Effector CD8-positive, alpha-beta T cell (primary cell): Measurements from ENCODE around the gene DAP.

Experiments
- DNase-seq: peaks from one replicate; lab custom pipeline; 2025; lab: John Stamatoyannopoulos, UW

Gene DAP

DNA sequence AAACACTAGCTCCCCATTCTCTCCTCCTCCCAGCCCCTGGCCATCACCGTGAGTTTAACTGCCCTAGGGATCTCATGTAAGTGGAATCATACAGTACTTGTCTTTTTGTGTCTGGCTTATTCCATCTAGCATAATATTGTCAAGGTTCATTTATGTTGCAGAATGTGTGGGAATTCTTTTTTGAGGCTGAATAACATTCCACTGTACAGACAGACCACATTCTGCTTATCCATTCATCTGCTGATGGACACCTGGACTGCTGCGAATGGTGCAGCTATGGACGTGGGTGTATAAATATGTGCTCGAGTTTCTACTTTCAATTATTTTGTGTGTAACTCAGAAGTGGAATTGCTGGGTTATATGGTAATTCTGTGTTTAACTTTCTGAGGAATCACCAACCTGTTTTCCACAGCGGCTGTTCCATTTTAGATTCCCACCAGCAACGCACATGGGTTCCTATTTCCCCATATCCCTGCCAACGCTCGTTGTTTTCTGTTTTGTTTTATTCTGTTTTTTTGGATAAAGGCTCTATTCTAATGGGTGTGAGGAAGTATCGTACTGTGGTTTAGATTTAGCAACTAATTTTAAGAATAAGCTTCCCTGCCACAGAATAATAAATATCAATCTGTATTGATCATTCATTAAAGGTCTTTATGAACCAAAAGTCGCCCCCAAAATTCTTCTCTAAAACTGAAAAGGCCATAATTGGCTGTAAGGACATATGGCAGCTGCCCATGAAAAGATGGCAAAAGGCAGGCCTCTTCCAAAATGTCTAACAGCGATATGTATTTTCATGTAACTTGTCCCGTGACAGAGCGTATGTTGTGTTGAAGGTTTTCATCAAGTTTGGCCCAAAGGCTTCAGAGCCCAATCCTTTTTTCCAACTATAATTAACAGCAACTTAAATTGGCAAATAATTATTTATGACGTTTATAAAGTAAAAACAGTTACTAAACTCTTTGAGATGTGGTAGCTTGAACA is 70.3 kb downstream of the DAP start:
- no peak for DNase-seq

DNA sequence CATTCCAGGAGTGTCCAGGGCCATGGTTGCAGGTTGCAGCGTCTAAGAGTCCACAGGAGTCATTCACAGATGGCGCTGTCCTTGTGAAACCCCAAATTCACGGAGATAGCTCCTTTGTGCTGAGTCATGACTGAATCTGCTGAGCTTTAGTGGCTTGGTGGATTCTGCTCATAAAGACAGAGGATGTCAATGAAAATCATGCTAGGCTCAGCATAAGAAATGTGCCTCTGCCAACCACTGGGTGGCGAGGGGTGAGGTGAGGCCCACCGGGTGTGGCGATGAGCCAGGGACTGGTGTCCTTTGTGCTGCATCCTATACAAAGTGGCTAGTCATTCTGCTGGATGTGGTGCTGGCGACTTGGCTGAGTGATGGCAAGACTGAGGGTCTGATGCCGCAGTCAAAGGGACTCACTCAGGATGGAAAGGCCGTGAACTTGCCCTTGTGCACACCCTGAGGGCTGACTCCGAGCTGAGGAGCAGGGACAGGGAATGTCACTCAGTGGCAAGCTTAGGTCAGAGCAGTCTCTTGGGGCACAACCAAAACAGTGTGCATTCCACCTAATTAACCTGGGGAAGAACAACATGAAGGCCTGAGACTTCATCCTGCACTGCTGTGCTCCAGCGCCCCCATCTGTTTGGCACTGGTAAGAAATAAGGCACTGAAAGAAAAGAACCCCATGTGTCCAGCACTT is 71.5 kb downstream of the DAP start:
- no peak for DNase-seq

DNA sequence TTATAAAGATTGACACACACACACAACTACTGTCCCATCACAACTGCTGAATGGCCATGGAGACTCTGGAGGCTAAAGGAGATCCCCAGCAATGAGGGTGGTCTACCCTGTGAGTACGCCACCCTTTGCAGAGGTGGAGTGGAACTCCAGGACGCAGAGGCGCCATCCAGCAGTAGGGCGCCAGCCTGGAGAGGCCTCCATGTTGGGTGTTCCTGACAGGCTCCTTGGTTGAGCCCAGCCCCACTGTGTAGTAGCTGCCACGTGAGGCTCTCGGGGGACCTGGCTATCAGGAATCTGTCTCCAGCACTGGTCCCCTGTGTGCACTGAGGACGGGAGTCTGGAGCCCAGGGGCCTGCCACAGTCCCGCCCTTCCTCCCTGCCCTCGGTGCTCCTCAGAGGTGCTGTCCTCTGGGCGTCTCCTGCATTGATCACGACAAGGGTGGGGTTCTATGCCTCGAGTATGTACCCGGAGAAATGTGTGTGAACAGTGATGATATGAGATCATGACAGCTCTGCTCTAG is 72.3 kb downstream of the DAP start:
- no peak for DNase-seq

DNA sequence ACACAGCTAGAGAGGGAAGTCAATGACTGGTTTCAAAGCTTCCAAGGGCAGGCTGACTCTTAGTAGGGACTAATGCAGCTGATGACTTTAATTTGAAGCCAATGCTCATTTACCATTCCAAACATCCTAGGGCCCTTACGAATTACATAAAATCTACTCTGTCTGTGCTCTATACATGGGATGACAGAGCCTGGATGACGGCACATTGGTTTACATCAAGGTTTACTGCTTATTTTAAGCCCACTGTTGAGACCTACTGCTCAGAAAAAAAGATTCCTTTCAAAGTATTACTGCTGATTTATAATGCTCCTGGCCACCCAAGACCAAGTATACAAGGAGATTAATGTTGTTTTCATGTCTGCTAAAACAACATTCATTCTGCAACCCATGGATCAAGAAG is 74.1 kb downstream of the DAP start:
- DNase-seq: no peak

DNA sequence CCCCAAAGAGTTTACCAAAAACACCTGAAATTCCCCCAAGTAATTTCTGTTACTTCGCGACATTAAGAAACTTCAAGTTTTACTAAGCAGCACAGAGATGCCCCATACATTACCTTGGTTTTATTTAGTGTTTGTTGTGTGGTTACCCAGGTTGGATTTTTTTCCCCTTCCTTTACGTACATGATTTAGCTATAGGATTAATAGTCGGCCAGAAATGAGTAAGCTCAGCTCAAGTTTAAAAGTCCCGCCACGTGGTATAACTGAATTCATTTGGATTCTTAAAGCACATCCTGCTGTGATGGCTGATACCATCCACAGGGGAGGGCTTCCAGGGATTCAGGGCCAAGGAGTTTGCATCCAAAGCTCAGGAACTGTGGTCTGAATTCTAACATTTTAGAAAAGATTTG is 75.9 kb downstream of the DAP start:
- DNase-seq: no peak

DNA sequence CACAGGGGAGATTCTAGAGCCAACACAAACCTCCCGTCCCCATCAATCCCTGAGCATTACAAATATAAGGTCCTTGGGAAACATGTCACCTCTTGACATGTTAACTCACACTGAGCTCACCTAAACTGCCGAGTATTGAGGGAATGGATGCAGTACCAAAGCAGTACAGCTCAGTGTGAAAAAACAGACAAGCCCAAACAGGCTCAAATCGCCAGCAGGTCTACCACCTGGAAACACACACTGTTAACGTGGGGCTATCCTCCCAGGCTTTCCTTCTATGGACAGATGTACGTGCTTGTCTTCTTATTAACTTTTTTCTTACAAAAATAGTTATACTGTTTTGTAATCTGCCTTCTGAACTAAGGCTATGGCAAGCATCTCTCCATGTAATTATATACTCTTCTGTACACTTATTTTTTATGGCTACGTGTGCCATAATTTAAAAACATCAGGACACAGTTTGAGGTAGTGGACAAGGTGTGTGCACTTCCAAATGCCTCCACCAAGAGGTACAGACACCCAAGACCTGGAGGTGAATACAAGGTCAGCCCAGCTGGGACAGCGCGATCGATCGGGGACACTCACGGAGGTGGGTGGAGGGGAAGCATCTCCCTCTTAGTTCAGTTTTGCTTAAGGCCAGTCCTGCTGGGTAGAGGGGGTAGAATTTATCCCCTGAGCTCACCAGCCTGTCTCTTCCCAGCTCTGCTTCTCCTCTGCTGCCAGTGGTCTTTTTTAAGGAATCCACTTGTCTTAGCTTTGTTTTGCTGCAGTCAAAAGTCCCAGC is 76.5 kb downstream of the DAP start:
- no peak for DNase-seq

DNA sequence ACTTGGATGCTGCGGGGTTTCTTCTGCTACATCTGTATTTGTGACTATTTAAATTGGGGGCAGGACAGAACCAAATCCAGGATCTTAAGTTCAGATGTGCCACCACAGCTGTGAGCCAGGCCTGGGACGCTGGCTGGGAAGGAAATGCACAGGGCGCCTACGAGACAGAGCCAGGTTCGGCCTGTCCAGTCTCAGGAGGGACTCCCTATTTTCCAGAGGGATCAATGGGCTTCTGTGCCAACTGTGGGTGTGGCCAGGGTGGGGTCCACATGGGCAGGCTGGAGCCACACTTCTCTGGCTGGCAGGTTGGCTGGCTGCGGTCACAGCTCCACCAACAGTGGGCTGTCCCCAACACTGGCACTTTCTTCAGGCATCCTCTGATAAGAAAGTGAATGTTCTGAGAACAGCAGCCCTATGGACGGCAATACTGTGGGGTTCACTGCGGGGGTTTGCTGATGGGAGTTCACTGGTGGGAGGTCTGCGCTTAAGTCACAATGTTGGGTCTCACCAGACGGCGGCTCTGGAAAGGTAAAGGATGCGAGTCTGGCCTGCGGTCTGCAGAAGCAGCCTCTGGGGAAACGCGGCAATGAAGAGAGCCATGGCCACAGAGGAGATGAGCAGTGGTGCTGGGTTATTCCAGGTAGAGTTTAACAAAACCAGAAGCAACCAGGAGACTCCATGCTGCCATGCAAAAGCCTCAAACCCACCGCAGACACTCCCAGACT is 78.1 kb downstream of the DAP start:
- no peak for DNase-seq

DNA sequence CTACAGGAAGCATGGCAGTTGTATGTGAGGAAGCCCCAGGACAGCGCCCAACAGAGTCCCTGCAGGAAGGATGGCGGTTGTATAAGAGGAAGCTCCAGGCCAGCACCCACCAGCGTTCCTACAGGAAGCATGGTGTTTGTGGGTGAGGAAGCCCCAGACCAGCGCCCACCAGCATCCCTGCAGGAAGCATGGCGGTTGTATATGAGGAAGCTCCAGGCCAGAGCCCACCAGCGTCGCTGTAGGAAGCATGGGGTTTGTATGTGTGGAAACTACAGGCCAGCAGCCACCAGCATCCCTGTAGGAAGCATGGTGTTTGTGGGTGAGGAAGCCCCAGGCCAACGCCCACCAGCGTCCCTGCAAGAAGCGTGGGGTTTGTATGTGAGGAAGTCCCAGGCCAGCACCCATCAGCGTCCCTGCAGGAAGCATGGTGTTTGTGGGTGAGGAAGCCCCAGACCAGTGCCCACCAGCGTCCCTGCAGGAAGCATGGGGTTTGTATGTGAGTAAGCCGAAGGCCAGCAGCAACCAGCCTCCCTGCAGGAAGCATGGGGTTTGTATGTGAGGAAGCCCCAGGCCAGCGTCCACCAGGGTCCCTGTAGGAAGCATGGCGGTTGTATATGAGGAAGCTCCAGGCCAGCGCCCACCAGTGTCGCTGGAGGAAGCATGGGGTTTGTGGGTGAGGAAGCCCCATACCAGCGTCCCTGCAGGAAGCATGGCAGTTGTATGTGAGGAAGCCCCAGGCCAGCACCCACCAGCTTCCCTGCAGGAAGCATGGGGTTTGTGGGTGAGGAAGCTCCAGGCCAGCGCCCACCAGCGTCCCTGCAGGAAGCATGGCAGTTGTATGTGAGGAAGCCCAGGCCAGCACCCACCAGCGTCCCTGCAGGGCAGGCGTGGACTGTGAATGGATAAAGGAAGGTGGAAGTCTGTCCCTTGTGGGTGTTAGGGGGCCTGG is 79.0 kb downstream of the DAP start:
- no peak for DNase-seq

DNA sequence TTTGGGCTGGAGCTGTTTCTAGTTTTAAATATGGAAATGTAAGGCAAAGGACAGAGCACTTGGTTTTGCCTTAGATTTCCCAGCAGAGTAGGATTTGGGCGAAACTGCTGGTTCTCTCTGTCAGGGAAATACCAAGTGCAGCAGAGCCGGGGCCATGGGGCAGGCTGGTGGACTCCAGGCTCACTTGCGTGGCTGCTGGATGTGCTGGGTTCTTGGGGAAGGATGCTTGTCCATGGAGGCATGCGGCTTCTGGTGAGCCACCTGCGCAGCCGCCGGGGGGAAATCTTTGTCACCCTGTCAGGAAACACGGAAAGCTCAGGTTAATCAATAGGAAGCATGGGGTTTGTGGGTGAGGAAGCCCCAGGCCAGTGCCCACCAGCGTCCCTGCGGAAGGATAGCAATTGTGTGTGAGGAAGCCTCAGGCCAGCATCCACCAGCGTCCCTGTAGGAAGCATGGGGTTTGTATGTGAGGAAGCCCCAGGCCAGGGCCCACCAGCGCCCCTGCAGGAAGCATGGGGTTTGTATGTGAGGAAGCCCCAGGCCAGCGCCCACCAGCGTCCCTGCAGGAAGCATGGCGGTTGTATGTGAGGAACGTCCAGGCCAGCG is 80.1 kb downstream of the DAP start:
- DNase-seq: no peak

DNA sequence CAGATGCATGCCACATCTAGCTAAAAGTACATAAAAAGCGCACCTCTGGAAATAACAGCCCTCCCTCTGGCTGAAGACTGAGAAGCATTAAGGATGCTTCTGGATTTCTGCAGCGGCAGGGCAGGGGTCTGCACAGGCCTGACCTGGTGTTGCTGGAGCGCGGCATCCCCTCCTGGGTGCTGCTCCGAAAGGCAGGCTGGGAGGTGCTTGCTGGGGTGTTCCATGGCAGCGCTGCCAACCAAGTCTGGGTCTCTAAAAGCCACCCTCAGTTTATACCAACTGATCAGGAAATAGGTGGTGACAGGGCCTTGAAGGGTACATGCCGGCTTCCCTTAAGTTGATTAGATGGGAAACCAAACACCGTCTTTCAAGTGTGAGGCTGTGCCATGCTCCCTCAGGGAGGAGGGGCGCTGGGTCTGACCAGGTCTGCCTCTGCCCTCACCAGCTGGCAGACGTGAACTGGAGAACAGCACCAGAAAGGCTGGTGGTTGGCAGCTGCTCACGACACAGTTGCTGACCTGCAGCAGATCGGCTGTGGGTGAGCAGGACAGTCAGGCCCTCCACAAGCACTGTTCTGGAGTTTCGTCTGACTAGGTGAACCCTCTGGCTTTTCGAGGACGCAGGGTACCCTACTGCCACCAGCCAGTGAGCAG is 81.6 kb downstream of the DAP start:
- no peak for DNase-seq

DNA sequence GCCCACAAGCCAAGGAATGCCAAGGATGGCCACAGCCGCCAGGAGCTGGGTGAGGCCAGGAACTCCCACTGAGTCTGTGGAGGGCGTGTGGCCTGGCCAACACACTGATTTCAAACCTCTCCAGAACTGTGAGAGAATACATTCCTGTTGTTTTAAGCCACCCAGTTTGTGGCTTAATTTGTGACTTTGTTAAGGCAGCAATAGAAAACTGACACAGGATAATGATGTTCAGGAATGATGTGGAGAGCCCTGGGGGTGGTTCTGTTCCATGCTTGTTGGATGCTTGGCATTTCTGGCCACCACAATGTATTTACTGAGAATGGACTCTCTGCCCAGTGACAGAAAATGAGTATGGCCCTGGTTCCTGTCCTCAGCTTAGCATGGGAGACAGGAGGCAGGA is 82.8 kb downstream of the DAP start:
- DNase-seq: no peak

DNA sequence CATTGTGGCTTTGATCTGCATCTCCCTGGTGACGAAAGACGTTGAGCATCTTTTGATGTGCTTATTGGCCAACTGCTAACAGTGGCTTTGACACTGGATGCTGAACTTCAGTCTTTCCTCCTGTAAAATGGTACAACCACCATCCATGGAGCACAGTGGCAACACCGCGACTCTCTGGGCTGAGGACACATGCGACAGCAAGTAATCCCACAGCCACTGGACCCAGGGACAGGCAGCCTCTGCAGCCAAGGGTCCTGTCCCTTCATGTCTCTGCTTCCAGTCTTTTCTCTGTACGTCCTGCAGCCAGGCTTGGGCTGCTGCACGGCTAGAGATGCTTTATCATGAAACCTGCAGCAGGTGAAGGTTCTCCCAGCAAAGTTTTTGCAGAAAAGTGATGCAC is 83.5 kb downstream of the DAP start:
- DNase-seq: no peak

DNA sequence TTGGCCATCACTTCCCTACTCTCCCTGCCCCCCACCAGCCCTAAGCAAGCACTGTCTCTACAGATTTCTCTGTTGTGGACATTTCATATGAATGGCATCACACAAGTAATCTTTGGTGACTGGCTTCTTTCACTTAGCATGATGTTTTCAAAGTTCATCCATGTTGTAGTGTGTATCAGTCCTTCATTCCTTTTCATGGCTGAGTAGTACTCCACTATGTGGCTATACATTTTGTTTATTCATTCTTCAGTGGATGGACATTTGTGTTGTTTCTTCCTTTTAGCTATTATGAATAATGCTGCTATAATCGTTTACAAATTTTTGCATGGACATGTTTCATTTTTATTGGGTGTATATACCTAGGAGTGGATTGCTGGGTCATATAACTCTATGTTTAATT is 84.1 kb downstream of the DAP start:
- DNase-seq: no peak

DNA sequence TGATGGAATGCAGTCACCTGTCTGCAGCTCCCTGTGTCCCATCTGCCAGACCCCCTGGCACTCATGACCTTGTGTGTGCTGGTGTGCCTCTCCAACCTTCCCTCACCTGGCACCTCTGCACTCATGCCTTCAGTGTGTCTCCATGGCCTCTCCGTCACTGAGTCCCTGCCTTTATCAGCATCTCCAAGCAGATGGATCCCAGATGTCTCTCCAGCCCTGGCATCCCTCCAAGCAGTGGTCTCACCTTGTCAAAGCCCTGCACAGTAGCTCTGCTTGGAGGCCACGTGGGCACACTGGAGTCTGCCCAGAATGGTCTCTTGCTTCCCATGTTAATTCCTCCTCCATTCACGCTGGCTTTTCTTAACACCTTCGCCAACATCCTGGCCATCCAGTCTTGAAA is 84.8 kb downstream of the DAP start:
- DNase-seq: no peak

DNA sequence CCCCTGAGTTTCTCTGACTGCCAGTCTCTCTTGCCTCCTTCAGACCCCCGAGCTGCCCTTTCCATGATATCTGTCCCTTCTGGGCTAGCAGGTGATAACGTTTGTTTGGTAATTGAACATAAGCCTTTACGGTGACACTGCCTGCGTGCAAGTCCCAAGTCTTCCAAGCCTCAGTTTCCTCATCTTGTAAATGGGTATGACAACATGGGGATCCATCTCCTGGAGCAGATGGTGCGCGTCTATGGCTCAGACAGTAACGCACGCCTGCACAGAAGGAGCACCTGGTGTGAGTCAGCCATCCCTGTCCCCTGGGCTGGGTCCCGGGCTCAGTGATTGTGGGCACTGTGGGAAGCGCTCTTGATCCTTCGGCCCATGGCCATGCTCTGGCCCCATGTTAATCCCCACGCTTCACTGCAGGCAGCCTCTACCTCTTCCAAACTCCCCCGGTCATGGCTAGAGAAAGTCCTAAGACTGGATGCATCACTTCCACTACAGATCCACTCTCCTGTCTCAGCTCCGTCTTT is 85.8 kb downstream of the DAP start:
- DNase-seq: no peak

DNA sequence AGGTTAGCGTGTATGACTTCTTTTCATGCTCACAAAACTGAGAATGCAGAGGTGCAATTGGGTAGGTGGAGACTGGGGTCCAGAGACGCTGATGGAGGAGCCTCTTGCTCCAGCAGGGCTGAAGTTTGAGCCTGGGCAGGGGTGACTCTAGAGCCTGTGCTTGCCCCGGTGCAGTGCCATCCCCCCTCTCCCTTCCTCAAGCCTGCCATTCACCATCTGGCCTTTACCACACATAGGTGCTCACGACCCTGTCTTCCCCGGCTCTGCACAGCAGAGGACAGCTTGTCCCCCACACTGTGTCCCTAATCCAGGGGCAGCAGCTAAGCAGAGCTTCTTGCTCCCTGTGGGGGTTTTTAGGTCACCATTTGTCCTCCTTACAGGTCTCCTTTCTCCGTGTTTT is 86.5 kb downstream of the DAP start:
- DNase-seq: no peak

DNA sequence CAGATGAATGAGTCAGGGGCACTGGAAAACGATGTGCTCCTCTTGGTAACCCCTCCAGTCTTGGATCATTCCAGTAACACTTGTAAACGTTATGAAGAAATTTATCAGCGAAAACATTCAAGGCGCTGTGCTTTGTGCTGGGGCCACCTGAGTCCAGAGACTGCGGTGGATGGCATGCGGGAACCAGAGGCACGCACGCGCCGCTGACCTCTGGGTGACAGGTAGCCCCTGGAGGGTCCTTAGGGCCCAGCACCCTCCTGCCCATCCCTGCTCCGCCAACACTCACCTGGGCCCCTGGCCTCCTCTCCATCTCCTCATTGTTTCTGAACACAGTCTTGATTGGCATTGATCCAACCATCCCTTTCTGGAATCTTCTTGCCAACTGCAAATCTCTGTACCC is 86.9 kb downstream of the DAP start:
- DNase-seq: no peak

DNA sequence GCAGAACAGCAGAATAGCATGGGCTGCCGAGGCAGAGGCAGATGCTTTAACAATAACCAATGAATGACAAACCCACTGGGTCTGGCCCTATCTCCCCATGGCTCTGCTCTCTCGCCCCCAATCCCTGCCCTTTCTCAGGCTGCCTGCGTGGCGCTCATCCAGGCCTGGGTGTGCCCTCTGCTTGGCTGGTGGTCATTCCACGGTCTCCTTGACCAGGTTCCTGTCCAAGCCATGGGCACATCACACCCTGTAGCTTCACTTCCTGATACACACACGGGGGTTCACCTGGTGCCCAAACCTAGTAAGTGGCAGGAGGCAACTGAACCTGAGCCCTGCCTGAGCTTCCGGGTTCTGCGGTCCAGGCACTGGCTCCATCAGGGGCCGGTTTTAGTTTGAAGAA is 87.6 kb downstream of the DAP start:
- no peak for DNase-seq

DNA sequence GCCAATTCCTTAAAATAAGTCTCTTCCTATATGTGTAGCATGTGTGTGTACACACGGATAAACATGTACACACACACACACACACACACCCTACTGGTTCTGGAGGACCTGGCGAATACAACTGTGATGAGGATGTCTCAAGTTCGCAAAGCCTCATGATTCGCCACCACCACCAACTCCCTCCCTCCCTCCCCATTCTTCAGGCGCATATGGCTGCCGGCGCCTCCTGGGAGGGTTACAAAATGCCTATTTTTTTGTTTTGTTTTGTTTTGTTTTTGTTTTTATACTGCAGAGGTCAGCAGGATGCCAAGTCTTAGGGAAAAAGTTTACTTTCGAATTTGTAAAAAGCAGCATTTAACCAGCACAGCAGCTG is 88.0 kb downstream of the DAP start:
- DNase-seq: no peak
